K562 (cell line): ENCODE results near the gene EXOSC9. TPM values are rescaled to one million over a fixed set of nuclear protein-coding genes. Genes with fewer than 3 reads are reported as not detected.

Source experiments
- CEBPG ChIP-seq, 3 experiments: fragments of 200-800 bp in 1 of 3; sonication (Bioruptor generic) in 1 of 3; sonication (generic) in 1 of 3; formaldehyde crosslinking in 1 of 3; IDR thresholded peaks in 2 of 3; conservative IDR thresholded peaks in 1 of 3; 2 replicates each; pipeline versions ENCODE4 v1.6.1 to v1.8.0; 2016 to 2022; ENCODE audit warnings: missing compliant biosample characterization in 2 of 3, missing genetic modification characterization in 2 of 3, mild to moderate bottlenecking in 1 of 3, missing genetic modification reagents in 1 of 3
- DIDO1 ChIP-seq: fragments of 450-650 bp; IDR thresholded peaks from 2 replicates; pipeline ENCODE4 v1.6.1; 2016; ENCODE audit warnings: low read depth, missing biosample characterization, missing genetic modification characterization
- ILF3 ChIP-seq: fragments of 450-650 bp; IDR thresholded peaks from 2 replicates; pipeline ENCODE4 v1.6.1; 2018; ENCODE audit warnings: antibody characterized with exemption, mild to moderate bottlenecking, moderate library complexity, borderline replicate concordance
- POLR3G ChIP-seq: IDR thresholded peaks from 2 replicates; pipeline ENCODE4 v1.6.1; 2011; ENCODE audit not compliant: insufficient read length, insufficient replicate concordance; ENCODE audit errors: extremely low read depth
- POU5F1 ChIP-seq: fragments of 150-350 bp; IDR thresholded peaks from 2 replicates; pipeline ENCODE4 v1.6.1; 2014; ENCODE audit warnings: borderline replicate concordance, low read length, low read depth, mild to moderate bottlenecking; ENCODE audit not compliant: partially characterized antibody
- RAD51 ChIP-seq: fragments of 450-650 bp; IDR thresholded peaks from 2 replicates; pipeline ENCODE4 v1.7.1; 2016; ENCODE audit warnings: low read depth, mild to moderate bottlenecking, borderline replicate concordance
- RBM39 ChIP-seq: fragments of 200-400 bp; formaldehyde crosslinking; optimal IDR thresholded peaks from 2 replicates; pipeline ENCODE3; 2018; ENCODE audit warnings: low read depth, low read length
- YBX1 ChIP-seq: fragments of 450-650 bp; IDR thresholded peaks from 2 replicates; pipeline ENCODE4 v1.7.1; 2016; ENCODE audit warnings: mild to moderate bottlenecking
- ZNF583 ChIP-seq: fragments of 250-450 bp; sonication (Bioruptor Pico); IDR thresholded peaks from 2 replicates; pipeline ENCODE4 v1.4.0; 2020
- polyA plus RNA-seq, 8 experiments: library from polyadenylated mRNA; depleted of rRNA in 4 of 8; stranded (reverse) in 5 of 8; unstranded in 3 of 8; fragments of >200 nt; fragmentation: Nextera tagmentation in 2 of 8; fragmentation: Illumina TruSeq in 1 of 8; extraction: Ambion mirVana in 2 of 8; extraction: Trizol in 1 of 8; gene quantifications; 2 replicates each; pipeline versions ENCODE4 v1.2.1 to v1.2.3, GENCODE V29; 2011 to 2014; ENCODE audit warnings: inconsistent platforms in 1 of 8, missing spikeins in 1 of 8
- total RNA-seq, 7 experiments: library from RNA; depleted of rRNA in 6 of 7; stranded (reverse); fragments of >200 nt in 6 of 7; fragmentation: Illumina TruSeq in 2 of 7; extraction: Trizol in 2 of 7; gene quantifications; 2 replicates each; pipeline versions ENCODE4 v1.2.1 to v1.2.3, GENCODE V29; 2011 to 2021; ENCODE audit warnings: low replicate concordance in 1 of 7
- TF ChIP-seq, protein P1 (sequence below): conservative IDR thresholded peaks from 2 replicates; pipeline ENCODE4 v1.6.1; 2011; ENCODE audit warnings: low read depth, mild to moderate bottlenecking, low read length; ENCODE audit not compliant: control insufficient read depth

The EXOSC9 gene
- total and polyA plus RNA-seq, 9 of the 15 experiments (the other 6 are each of a cell fraction or from before 2014, with no cell fraction given) = 64.7 to 166 (median 115) TPM

DNA sequence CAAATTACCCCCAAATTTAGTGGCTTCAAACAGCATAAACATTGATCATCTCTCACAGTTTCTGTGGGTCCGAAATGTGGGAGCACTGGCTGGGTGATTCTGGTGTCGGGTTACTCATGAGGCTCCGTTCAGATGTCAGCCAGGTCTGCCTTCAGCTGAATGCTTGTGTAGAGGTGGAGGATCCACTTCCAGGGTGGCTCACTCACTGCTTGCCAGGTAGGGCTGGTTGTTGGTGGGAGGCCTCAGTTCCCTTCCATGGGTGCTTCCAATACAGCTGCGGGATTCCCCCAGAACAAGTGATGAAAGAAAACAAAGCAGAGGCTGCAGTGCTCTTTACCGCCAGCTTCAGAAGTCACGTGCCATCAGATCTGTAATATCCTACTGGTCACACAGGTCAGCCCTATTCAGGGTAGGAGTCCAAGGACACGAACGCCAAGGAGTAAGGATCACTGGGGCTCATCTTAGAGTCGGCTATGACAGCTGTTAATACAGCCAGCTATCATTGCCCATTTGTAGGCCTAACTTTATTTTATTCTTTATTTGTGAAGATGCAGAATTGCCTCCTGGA lies 35.1 kb upstream of the EXOSC9 start (continued):
- TF ChIP-seq RBM39 (no peak), ZNF583 (CRISPR knock-in tag) (no peak), POLR3G (no peak), CEBPG (CRISPR knock-in tag; IDR thresholded peaks at IDR 0.05) (no peak), CEBPG (tag; conservative IDR thresholded peaks at IDR 0.05 in 1 of 2, IDR thresholded peaks at IDR 0.05 in 1 of 2) (no peak), POU5F1 (no peak), YBX1 (no peak), DIDO1 (tag) (no peak), ILF3 (no peak), RAD51 (peak; percentile 35; the same call in 1 of the 2 replicates)
- TF ChIP-seq, protein P1, sequence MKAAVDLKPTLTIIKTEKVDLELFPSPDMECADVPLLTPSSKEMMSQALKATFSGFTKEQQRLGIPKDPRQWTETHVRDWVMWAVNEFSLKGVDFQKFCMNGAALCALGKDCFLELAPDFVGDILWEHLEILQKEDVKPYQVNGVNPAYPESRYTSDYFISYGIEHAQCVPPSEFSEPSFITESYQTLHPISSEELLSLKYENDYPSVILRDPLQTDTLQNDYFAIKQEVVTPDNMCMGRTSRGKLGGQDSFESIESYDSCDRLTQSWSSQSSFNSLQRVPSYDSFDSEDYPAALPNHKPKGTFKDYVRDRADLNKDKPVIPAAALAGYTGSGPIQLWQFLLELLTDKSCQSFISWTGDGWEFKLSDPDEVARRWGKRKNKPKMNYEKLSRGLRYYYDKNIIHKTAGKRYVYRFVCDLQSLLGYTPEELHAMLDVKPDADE = no peak
